Heart right ventricle (tissue), 16 donors: ENCODE results near the gene CHST15. TPM values are rescaled to one million over a fixed set of nuclear protein-coding genes. Genes with fewer than 3 reads are reported as not detected.

Source experiments
- ATAC-seq, 8 donors: fragments of 200-7000 bp; cut with Tn5 transposase; one replicate each; pipeline ENCODE4 v1.9.1; 2020; ENCODE audit warnings: mild to moderate bottlenecking in 8 of 8, moderate library complexity in 8 of 8, moderate number of reproducible peaks in 1 of 8
- DNase-seq, 2 donors: peaks; one replicate each; pipeline ENCODE4 v3.0.0-alpha.2; 2020
- H3K27ac ChIP-seq, 10 donors: fragments of 200-600 bp; sonication (generic) in 2 of 10; one replicate each; pipeline versions ENCODE4 v1.5.0 to v1.8.0; 2020 to 2022; ENCODE audit warnings: mild to moderate bottlenecking in 3 of 10
- H3K27me3 ChIP-seq, 7 donors: fragments of 200-600 bp; one replicate each; pipeline ENCODE4 v1.8.0; 2021 to 2022; ENCODE audit warnings: mild to moderate bottlenecking in 2 of 7
- H3K36me3 ChIP-seq, 9 donors: fragments of 200-600 bp; sonication (generic) in 1 of 9; one replicate each; pipeline versions ENCODE4 v1.5.0 to v1.8.0; 2020 to 2022; ENCODE audit warnings: mild to moderate bottlenecking in 2 of 9
- H3K4me1 ChIP-seq, 9 donors: fragments of 200-600 bp; sonication (generic) in 1 of 9; one replicate each; pipeline versions ENCODE4 v1.5.0 to v1.8.0; 2020 to 2022; ENCODE audit warnings: mild to moderate bottlenecking in 4 of 9
- H3K4me3 ChIP-seq, 10 donors: fragments of 200-600 bp; sonication (generic) in 2 of 10; one replicate each; pipeline versions ENCODE4 v1.5.0 to v1.8.0; 2020 to 2022; ENCODE audit warnings: mild to moderate bottlenecking in 7 of 10, moderate library complexity in 2 of 10
- H3K9me3 ChIP-seq, 11 donors: fragments of 200-600 bp in 10 of 11; sonication (generic) in 2 of 11; one replicate each; pipeline versions ENCODE4 v1.5.0 to v1.8.0; 2013 to 2022; ENCODE audit warnings: mild to moderate bottlenecking in 2 of 11, control low read depth in 1 of 11, moderate library complexity in 1 of 11
- WGBS, 2 donors: extraction: QIAGEN DNeasy Blood & Tissue Kit; methylation state at CpG; one replicate each; pipeline ENCODE4 v1.1.7; 2013; ENCODE audit warnings: inconsistent platforms in 1 of 2; 5-methylcytosine and 5-hydroxymethylcytosine counted together
- intact Hi-C, 10 donors: fragments of 100-400 bp; cut with DNase I; formaldehyde crosslinking; loops; one replicate each; pipeline versions ENCODE4 v1.11.1 to v1.14.2; 2022
- polyA plus RNA-seq, 2 donors: library from polyadenylated mRNA; stranded (reverse); fragments of 200-250 nt; gene quantifications; one replicate each; pipeline ENCODE4 v1.2.3, GENCODE V29; 2013
- total RNA-seq, 10 donors: library from RNA; stranded (reverse); fragmentation: NEBNext Ultra II Directional in 3 of 10; extraction: Animal tissue kit (Norgen Biotek cat#: 25700) in 3 of 10; gene quantifications; one replicate each; pipeline versions ENCODE4 v1.2.1 to v1.2.4, GENCODE V29; 2021 to 2023
- TF ChIP-seq, protein P1 (sequence below), 9 donors: fragments of 200-600 bp; sonication (generic) in 2 of 9; IDR thresholded peaks; one replicate each; pipeline versions ENCODE4 v1.5.0 to v1.8.0; 2021 to 2022; ENCODE audit warnings: antibody characterized with exemption in 9 of 9, mild to moderate bottlenecking in 5 of 9, moderate library complexity in 1 of 9
- donor health status: Arrhythmogenic right ventricular cardiomyopathy.
- donor health status: ischemic (EF 13 %, LVEDD 7.1; RV severe dilation, severe dysfunction).
- donor health status: healthy with polysubstance abuse.
- donor health status: DM: no; HTN: yes; CAD: no.
- donor health status: DM: no; HTN: no; CAD: no.
- donor health status: ischemic (EF 25% LVEDD 6.9; RV normal size, moderate dysfunction).
- donor health status: ischemic (EF 25% LVEDD 5.7; RV mildly dilated, moderate dysfunction).
- donor health status: healthy.
- donor health status: DM: yes; HTN: yes; CAD: no.
- donor health status: Ischemic cardiomyopathy.
- donor health status: ischemic (EF 35%, LVEDD 5.7; RV mildly dilated, moderate dysfunction).
- donor health status: nonischemic (EF 11% LVEDD 7.7; RV severe dilation, severe dysfunction).
- donor health status: DM: yes; HTN: yes; CAD: no.
- donor health status: PGD.
- donor health status: ischemic (EF 29% LVEDD 5.4; RV normal size, mild dysfunction).
- donor health status: nonischemic (EF 23%, LVEDD 6.1; RV moderate dilation, normal function).

Gene CHST15
- total and polyA plus RNA-seq, 12 donors, result 1.3 to 16.7 (median 4.8) TPM

DNA sequence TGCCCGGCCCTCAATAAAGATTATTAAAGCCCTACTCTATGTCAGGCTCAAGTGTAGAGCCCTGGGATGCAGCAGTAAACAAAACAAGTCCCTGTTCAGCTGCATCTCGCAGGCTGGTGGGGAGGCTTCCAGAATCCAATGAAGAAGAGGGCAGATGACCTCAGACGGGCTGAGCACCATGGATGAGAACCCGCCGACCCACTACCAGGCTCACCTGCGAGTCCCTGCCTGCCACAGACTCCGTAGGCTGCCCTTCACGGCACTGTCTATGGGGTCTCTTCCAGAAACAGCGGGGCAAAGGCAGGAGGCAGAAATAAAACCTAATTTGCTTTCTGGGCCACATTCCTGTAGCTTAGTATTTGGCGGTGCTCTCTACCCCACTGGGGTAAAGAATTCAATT lies 22.7 kb downstream of the CHST15 start:
- TF ChIP-seq, protein P1, sequence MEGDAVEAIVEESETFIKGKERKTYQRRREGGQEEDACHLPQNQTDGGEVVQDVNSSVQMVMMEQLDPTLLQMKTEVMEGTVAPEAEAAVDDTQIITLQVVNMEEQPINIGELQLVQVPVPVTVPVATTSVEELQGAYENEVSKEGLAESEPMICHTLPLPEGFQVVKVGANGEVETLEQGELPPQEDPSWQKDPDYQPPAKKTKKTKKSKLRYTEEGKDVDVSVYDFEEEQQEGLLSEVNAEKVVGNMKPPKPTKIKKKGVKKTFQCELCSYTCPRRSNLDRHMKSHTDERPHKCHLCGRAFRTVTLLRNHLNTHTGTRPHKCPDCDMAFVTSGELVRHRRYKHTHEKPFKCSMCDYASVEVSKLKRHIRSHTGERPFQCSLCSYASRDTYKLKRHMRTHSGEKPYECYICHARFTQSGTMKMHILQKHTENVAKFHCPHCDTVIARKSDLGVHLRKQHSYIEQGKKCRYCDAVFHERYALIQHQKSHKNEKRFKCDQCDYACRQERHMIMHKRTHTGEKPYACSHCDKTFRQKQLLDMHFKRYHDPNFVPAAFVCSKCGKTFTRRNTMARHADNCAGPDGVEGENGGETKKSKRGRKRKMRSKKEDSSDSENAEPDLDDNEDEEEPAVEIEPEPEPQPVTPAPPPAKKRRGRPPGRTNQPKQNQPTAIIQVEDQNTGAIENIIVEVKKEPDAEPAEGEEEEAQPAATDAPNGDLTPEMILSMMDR (IDR thresholded peaks at IDR 0.05), result no peak
- Histone ChIP-seq H3K27me3 (peaks cover 0 to 14% (median 5%) of the 10 kb centered on the region in 7 donors), H3K36me3 (no peaks in the 10 kb centered on the region), H3K4me1 (peaks cover 2 to 68% (median 14%) of the 10 kb centered on the region in 9 donors), H3K4me3 (no peak overlapping the region), H3K27ac (no peak overlapping the region), H3K9me3 (no peaks in the 10 kb centered on the region)
- ATAC-seq (no peak), DNase-seq (no peak)
- intact Hi-C loops, result no loop called here
- WGBS, 2 donors, result 90 to 91% methylated on average over 10 of the region's 10 CpGs

DNA sequence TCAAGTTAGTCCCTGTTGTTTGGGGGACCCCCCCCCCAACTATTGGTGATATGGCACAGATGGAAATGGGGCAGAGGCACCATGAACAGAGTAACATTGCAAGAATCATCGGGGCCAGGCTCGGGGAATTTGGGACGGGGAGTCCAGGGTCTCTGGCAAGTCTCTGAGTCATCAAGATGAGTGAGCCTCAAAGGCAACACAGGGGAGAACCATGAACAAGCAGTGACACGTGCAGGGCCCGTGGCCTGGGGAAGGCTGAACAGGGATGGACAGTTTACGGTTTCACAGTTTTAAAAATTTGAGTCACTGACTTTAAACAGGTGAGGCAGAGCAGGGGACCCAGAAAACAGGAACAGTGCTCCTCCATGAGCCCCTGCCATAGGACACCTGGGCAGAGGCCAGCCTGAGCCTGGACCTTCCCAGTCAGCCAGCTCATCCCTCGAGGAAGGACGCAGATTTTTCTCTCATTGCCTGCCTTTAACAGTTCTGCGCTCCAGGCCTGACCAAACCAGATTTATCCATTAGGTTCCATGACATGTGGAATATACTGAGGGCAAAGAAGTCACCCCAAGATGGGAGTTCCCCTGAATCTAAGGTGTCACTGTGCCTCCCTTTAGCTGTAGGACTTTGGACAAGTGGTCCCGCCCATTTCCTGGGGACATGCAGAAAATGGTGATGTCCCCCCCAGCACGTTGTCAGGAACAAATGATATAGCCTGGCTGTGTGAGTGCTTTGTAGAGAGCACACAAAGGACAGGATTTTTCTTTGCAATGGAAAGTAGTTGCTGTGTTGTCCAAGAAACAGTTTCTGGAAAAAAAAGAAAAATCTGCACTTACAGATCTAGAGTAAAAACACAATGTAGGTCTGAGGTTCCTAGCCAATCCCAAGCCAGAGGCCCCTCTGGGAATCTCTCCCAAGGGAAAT lies 23.8 kb downstream of the CHST15 start:
- Histone ChIP-seq H3K27me3 (peaks cover 0 to 21% (median 6%) of the 10 kb centered on the region in 7 donors), H3K4me1 (peaks cover 2 to 68% (median 9%) of the 10 kb centered on the region in 9 donors), H3K9me3 (no peaks in the 10 kb centered on the region), H3K36me3 (no peaks in the 10 kb centered on the region), H3K4me3 (no peak overlapping the region), H3K27ac (no peak overlapping the region)
- ATAC-seq, result no peak
- no peak for DNase-seq
- intact Hi-C loops, result no loop called here
- TF ChIP-seq, protein P1 (IDR thresholded peaks at IDR 0.05), result no peak
- WGBS, 2 donors, result 87 to 88% methylated on average over 11 of the region's 11 CpGs

DNA sequence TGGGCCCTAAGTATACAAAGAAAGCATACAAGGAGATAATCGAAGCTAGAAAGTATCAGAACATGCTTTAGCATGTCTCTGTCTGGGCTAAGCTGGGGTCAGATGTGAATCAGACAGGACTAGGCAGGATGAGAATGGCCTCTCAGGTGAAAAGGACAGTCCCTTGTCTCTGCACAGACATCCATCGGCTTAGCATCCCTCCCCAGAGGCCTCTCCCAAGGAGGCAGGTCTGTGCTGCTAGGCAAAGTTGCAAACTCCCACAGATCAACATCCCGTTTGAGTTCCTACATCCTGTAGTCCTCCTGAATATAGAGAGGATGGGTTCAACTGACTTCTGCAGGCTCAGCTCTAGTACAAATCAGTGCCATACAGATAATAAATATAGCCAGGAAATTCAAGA lies 24.5 kb downstream of the CHST15 start:
- ATAC-seq, result peak in 1 of 8 donors; percentile 53
- TF ChIP-seq, protein P1 (IDR thresholded peaks at IDR 0.05), result no peak

DNA sequence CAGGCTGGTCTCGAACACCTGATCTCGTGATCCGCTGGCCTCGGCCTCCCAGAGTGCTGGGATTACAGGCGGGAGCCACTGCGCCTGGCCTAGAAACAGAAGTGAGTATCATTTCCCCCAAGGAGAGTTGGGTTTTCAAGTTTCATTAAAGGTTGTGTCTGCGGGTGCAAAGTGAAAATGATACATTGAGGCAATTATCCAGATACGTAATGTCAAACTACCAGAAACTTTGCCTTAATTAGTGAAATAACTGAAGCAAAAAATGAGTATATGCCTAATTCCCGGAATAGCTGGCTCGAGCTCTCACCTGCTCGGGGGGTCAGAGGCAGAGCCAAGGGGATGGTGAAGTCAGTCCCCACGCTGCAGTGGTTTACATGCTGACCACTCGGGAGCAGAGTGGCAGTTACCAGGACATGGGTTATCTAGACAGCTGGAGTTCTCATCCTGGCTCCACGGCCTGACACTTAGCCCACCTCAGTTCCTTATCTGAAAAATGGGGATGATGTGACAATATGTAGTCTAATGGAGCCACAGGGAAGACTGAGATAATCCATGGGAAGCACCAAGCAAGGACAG lies 25.5 kb downstream of the CHST15 start:
- H3K4me1 ChIP-seq, result peaks cover 2 to 73% (median 9%) of the 10 kb centered on the region in 9 donors
- peak overlapping the region in 1 of 10 donors; percentile 71 for H3K27ac ChIP-seq
- DNase-seq, result no peak
- intact Hi-C loops, result no loop called here
- no peak overlapping the region for H3K4me3 ChIP-seq
- no peaks in the 10 kb centered on the region for H3K36me3 ChIP-seq
- H3K9me3 ChIP-seq, result no peaks in the 10 kb centered on the region
- no peak for ATAC-seq
- peaks cover 0 to 21% (median 11%) of the 10 kb centered on the region in 7 donors for H3K27me3 ChIP-seq
- TF ChIP-seq, protein P1 (IDR thresholded peaks at IDR 0.05), result no peak
- WGBS, 2 donors, result 89 to 90% methylated on average over 14 of the region's 14 CpGs

More for the DNA sequence above, 24.5 kb downstream of the CHST15 start:
- 62 to 63% methylated on average over 3 of the region's 3 CpGs for WGBS, 2 donors
- Histone ChIP-seq H3K27me3 (peaks cover 0 to 21% (median 11%) of the 10 kb centered on the region in 7 donors), H3K9me3 (no peaks in the 10 kb centered on the region), H3K4me1 (peaks cover 2 to 68% (median 9%) of the 10 kb centered on the region in 9 donors), H3K4me3 (no peak overlapping the region), H3K36me3 (no peaks in the 10 kb centered on the region), H3K27ac (no peak overlapping the region)
- intact Hi-C loops, result no loop called here
- DNase-seq, result no peak
